HG03469 (cell line): ENCODE data around the gene OR2AG2.
A peak's percentile ranks its signal among the peaks of the same experiment; 100 is the strongest.

Experiments
- ATAC-seq: cut with Tn5 transposase; IDR thresholded peaks from one replicate; pipeline ENCODE4 v1.9.1; 2021; ENCODE audit warnings: mild to moderate bottlenecking, moderate library complexity, moderate number of reproducible peaks; ENCODE audit not compliant: unreplicated experiment

OR2AG2 gene

DNA sequence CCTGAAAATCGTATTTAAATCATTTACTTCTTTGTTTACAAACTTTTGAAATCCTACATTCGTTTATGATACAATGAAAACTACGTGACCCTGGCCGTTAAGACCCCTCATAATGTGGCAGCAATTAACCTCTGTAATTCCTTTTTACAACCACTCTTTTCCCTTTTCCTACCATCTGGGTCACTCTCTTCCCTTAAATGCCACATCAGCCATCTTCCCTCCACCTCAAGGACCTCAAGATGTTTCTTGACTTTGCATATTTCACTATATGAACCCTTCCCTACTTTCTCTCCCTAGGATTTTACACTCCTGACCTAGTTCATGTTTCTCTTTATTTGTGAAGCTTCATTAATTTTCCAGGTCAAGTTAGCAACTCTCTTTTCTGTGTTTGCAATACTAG, 26.8 kb downstream of the OR2AG2 start:
- no peak for ATAC-seq

DNA sequence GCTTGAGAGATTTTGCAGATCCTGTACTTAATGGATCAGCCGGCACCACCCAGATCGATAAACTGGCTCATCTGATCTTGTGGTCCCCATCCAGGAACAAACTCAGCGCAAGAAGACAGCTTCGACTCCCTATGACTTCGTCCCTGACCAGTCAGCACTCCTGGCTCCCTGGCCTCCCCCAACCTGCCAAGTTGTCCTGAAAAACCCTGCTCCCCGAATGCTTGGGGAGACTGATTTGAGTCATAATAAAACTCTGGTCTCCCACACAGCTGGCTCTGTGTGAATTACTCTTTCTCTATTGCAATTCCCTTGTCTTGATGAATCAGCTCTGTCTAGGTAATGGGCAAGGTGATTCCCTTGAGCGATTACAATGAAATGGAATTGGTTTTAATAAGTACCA, 29.5 kb downstream of the OR2AG2 start:
- no peak for ATAC-seq

DNA sequence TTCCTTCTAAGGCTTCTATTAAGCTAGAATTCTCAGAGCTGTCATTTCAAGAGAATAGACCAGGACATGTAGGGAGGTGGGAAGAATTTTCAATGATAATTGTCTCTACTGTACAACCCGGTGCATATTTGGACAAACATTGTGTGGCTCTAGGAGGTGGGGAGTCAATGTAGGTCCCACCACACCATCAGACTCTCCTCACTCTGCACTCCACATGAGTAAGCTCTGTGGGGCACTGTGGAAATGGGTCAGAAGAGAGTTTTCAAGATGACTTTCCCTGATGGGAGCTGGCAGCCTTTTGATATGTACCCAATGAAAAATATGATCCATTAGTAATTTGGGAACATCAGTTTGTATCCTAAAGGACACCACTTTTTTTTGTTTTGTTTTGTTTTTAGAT, 33.2 kb downstream of the OR2AG2 start:
- ATAC-seq = no peak

DNA sequence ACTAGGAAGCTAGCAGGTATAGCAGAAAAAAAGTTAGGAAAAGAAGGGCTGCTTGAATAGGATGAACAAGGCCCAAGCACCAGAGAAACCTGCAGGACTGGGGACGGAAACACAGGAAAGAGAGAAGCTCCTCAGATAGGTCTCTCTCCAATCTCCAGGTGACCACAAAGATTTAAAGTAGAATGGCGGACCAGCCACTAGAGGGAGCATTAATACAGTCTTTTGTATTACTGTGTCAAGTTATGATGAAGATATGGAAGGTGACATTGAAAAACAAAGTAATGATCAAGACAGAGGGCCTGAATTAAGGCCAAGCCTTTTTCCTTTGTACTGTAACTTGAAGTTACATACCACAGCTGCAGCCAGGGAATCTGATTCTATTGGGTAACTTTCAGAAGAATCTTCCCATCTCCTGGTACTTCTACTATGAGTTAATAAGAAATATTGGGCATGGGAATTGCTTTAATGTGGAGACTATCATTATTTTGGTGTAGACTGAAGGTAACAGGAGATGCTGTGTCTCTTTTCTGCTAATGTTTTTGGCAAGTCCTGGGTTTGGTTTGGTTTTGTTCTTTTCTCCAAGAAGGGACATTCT, 33.8 kb downstream of the OR2AG2 start:
- peak; percentile 70 for ATAC-seq

DNA sequence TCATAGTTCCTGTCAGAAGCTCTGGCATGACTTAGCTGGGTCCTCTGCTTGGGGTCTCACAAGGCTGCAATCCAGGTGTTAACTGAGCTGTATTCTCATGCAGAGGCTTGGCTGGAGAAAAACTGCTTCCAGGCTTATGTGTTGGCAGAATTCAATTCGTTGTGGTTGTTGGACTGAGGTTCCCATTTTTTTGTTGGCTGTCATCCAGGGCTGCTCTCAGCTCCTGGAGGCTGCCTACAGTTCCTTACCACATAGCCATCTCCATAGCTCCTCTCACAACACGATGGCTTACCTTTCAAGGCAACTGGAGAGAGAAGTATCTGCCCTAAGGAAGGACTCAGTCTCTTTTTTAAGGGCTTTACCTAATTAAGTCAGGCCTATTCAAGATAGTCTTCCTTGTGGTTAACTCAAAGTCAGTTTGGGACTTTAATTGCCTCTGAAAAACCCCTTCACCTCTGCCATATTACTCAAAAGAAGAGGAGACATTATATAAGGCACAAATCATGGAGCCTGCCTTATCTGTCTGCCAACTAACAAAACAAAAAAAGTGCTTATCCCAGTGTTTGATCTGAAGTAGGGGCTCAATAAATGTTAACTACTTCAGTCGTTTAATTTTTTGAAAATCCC, 35.2 kb downstream of the OR2AG2 start:
- ATAC-seq = no peak

DNA sequence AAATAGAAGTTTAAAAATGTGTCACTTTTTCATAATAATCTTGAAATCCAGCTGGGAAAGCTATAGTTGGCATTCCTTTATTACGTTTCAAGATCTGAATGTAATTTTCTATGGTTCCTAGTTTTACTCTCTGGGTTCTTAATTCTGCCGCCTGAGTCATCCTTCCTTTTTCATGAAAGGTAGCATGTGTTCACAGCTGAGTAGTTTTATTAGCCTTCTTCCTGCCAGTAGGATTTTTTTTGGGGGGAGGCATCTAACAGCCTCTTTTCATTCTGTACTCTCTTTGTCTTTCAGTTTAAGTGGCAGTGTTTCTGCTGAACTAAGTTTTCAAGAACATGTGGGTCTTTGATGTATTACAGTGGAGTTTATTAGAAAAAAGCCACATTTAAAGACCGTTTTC, 36.5 kb downstream of the OR2AG2 start:
- ATAC-seq = no peak

DNA sequence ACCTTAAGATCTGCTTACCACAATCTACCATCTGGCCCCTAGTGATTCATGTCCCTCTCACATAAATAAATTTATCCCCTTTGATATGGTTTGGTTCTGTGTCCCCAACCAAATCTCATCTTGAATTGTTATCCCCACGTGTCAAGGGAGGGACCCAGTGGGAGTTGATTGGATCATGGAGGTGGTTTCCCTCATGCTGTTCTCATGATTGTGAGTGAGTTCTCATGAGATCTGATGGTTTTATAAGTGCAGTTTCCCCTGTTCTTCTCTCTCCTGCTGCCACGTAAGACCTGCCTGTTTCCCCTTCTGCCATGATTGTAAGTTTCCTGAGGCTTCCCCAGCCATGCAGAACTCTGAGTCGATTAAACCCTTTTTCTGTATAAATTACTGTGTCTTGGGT, 37.2 kb downstream of the OR2AG2 start:
- no peak for ATAC-seq

DNA sequence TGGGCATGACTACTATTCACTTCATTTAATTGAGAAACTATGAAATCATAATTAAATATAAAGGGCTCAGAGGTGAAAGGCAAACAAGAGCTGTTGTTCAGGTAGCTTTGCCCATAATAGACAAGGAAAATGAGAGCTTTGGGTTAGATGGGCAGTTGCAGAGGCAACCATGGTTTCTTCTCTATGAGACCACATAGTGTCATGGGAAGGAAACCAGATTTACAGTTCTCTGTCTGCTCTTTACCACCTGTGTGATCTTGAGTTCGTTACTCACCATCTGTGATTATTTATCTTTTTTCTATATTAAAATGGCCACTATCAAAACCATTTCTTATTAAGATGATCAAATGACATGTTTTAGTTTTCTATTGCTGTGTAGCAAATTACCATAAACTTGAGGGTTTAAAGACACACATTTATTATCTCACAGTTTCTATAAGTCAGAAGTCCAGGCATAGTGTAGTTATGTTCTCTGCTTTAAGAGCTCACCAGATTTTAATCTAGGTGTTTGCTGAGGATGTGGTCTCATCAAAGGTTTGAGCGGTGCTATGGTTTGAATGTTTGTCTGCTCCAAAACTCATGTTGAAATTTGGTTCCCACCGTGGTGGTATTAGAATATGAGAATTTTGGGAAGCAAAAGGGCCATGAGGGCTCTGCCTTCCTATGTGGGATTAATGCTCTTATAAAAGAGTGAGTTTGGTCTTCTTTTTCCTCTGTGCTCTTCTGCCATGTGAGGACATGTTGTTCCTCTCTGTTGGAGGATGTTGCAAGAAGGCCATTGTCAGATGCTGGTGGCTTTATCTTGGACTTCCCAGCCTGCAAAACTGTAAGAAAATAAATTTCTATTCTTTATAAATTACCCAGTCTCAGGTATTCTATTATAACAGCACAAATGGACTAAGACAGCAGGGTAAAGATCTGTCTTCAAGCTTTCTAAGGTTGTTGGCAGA, 38.2 kb downstream of the OR2AG2 start:
- no peak for ATAC-seq

DNA sequence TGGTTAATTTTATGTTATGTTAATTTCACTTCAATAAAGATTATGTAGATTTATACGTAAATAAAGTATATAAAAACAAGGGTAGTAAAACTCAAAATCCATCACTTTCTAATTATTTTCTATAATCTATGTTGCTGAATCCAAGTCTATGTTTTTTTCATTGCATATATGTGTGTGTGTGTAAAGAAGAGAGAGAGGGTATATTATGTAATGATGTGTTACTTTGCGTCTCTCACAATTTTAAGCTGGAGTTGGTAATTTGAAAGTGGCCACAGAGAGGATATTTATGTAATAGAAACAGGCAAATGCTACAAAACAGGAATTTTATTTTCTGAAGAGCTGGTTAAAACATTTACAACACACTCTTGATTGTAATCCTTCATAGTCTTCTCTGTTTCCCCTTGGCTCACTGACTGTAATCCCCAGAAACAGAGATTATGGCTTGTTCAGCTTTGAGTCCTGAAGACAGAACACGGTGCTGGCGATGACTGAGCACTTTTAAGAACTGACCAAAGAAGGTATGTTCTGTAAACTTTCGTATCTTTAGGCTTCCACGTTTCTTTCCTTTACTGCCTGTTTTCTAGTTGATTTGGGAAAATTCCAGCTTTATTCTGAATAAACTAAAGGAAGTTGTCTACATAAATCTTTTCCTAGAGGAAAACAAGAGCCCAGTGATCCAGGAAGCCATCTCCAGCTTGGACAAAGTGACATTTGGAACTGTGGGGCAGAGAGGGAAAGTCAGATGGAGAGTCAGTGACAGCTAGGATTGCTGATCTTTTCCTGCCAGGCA, 43.6 kb downstream of the OR2AG2 start:
- ATAC-seq = no peak

DNA sequence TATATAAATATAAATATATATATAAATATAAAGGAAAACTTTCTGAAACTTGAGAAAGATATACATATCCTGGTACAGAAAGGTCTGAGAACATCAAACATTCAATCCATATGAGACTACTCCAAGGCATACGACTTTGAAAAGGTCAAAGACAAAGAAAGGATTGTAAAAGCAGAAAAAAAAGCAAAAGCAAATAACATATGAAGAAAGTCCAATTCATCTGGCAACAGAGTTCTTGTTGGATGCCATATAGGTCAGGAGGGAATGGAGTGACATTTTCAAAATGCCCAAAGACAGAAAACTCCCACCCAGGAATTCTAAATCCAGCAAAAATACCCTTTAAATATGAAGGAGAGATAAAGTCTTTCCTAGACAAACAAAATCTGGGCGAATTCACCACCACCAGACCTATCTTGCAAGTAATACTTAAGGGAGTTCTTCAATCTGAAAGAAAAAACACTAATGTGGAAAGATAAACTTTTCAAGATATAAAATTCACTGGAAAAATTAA, 46.3 kb downstream of the OR2AG2 start:
- ATAC-seq = no peak

DNA sequence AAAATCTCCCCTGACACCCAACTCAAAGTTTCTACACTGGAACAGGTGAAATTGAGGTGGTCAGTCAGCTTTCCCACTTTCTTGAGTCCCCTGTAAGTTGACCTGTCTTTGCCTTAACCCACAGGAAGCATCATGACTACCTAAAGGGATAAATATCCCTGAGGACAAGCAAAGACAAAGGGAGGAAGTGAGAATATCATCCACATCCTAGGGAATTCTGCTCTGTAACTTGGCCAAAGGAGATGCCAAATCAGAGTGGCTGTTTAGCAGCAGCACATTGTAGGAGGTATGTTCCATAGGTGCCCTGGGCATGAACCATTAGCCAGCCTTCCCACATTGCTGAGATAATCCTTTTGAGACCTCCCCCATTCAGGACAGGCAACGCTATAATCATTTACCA, 47.8 kb downstream of the OR2AG2 start:
- ATAC-seq = no peak

DNA sequence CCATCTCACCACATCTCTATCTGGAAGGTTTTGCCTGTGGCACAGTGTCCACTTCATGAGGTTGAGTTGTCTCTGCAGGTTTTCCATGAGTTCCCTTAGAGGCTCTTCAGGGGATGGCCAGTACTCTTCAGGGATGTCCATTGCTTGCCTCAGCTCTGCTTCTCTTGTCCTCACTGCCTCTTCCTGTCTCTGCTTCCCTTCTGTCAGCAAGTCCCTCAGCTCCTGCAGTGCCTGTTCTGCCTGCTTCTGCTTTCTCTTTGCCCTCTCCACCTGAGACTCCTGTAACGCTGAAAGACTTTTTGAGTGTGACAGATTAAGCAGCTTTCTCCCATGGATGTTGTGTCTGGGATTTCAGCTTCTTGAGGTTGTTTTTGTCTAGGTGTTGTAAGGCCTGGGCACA, 50.4 kb downstream of the OR2AG2 start:
- ATAC-seq = no peak

DNA sequence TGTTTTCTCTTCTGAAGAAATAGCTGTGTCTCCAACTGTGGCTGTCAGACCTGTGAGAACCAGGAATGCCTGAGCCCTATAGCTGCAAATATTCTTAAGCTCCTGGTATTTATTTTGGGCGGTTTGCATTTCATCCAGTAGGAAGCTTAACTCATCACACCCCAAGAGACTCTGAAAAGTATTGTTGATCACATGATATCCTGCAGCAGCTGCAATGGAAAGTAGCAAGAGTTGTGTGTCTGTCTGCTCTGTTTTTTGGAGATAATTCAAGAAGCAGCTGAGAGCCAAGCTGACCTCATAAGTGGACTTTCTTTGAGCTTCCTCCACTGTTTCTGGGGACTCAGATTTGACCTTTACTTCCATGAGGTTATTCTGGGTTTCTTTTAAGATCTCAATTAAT, 52.2 kb downstream of the OR2AG2 start:
- no peak for ATAC-seq

DNA sequence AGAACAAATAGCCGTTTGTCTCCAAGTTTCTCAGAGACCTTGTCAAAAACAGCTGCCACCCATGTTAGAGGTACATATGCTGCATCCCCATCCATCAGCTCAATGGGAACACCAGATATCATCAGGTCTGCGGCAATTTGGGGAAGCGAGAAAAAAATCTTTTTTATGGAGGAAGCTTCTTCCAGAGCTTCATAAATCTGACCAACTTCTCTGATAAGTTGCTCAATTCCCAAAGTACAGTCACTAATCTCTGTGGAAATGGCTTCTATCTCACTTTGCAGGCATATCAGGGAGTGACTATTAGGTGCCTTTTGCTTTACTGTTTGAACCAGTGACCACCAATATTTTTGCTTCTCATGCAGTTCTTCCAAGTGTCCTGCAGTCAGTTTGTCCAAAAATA, 54.4 kb downstream of the OR2AG2 start:
- ATAC-seq = no peak
